ENCODE measurements around the gene CAMTA1.

Gene CAMTA1

GRCh38 chr1:7097938-7098592 lies 312.8 kb downstream of the CAMTA1 start (continued):
- no peak for TF ChIP-seq CSRNP3 (CRISPR knock-in tag; IDR thresholded peaks at IDR 0.05)
- no peak for TF ChIP-seq ZNF8 (CRISPR knock-in tag; IDR thresholded peaks at IDR 0.05)
- TF ChIP-seq ZFP3 (CRISPR knock-in tag; IDR thresholded peaks at IDR 0.05): no peak
- TF ChIP-seq ZFP30 (CRISPR knock-in tag; IDR thresholded peaks at IDR 0.05): no peak
- no peak for TF ChIP-seq TCF4 (CRISPR knock-in tag; IDR thresholded peaks at IDR 0.05; ENCODE audit: borderline replicate concordance)
- no peak for TF ChIP-seq ZNF565 (CRISPR knock-in tag; conservative IDR thresholded peaks at IDR 0.05; ENCODE audit: low read depth)
- no peak for TF ChIP-seq ISL1 (CRISPR knock-in tag; IDR thresholded peaks at IDR 0.05)

GRCh38 chr1:7098641-7099040 lies 313.4 kb downstream of the CAMTA1 start:
- no peak for ATAC-seq
- no peak for TF ChIP-seq CREB5 (CRISPR knock-in tag; IDR thresholded peaks at IDR 0.05; ENCODE audit: low read depth)
- TF ChIP-seq ISL1 (CRISPR knock-in tag; IDR thresholded peaks at IDR 0.05): no peak
- no peak for TF ChIP-seq ARNTL (CRISPR knock-in tag; IDR thresholded peaks at IDR 0.05; ENCODE audit: borderline replicate concordance, low read depth)
- no peak for TF ChIP-seq SNAI2 (CRISPR knock-in tag; IDR thresholded peaks at IDR 0.05)
- no peak for TF ChIP-seq PPARA (CRISPR knock-in tag; IDR thresholded peaks at IDR 0.05; ENCODE audit: borderline replicate concordance)
- TF ChIP-seq ZNF8 (CRISPR knock-in tag; IDR thresholded peaks at IDR 0.05): no peak
- no peak for TF ChIP-seq CSRNP3 (CRISPR knock-in tag; IDR thresholded peaks at IDR 0.05)
- TF ChIP-seq ZNF565 (CRISPR knock-in tag; conservative IDR thresholded peaks at IDR 0.05; ENCODE audit: low read depth): no peak
- no peak for TF ChIP-seq TOX (CRISPR knock-in tag; IDR thresholded peaks at IDR 0.05; ENCODE audit: borderline replicate concordance)
- TF ChIP-seq BACH2 (CRISPR knock-in tag; IDR thresholded peaks at IDR 0.05; ENCODE audit: borderline replicate concordance): no peak
- no peak for TF ChIP-seq ZNF70 (CRISPR knock-in tag; IDR thresholded peaks at IDR 0.05)
- no peak for TF ChIP-seq OSR1 (CRISPR knock-in tag; IDR thresholded peaks at IDR 0.05)
- TF ChIP-seq ZC3H10 (CRISPR knock-in tag; IDR thresholded peaks at IDR 0.05): no peak
- TF ChIP-seq TCF4 (CRISPR knock-in tag; IDR thresholded peaks at IDR 0.05; ENCODE audit: borderline replicate concordance): no peak
- TF ChIP-seq TSHZ2 (CRISPR knock-in tag; IDR thresholded peaks at IDR 0.05): no peak
- no peak for TF ChIP-seq POU6F1 (CRISPR knock-in tag; IDR thresholded peaks at IDR 0.05; ENCODE audit: borderline replicate concordance, low read depth)

- ATAC-seq: no peak
- TF ChIP-seq ZFP3 (CRISPR knock-in tag; IDR thresholded peaks at IDR 0.05): no peak
- no peak for TF ChIP-seq ZNF70 (CRISPR knock-in tag; IDR thresholded peaks at IDR 0.05)
- no peak for TF ChIP-seq ZC3H10 (CRISPR knock-in tag; IDR thresholded peaks at IDR 0.05)
- no peak for TF ChIP-seq TCF4 (CRISPR knock-in tag; IDR thresholded peaks at IDR 0.05; ENCODE audit: borderline replicate concordance)
- TF ChIP-seq TSHZ2 (CRISPR knock-in tag; IDR thresholded peaks at IDR 0.05): no peak
- no peak for TF ChIP-seq SNAI2 (CRISPR knock-in tag; IDR thresholded peaks at IDR 0.05)
- no peak for TF ChIP-seq BACH2 (CRISPR knock-in tag; IDR thresholded peaks at IDR 0.05; ENCODE audit: borderline replicate concordance)
- no peak for TF ChIP-seq PATZ1 (CRISPR knock-in tag; IDR thresholded peaks at IDR 0.05; ENCODE audit: borderline replicate concordance)
- TF ChIP-seq GLIS3 (CRISPR knock-in tag; IDR thresholded peaks at IDR 0.05): no peak
- no peak for TF ChIP-seq CREB5 (CRISPR knock-in tag; IDR thresholded peaks at IDR 0.05; ENCODE audit: low read depth)
- no peak for TF ChIP-seq ZNF565 (CRISPR knock-in tag; conservative IDR thresholded peaks at IDR 0.05; ENCODE audit: low read depth)
- no peak for TF ChIP-seq ESRRG (CRISPR knock-in tag; IDR thresholded peaks at IDR 0.05)
- TF ChIP-seq OSR1 (CRISPR knock-in tag; IDR thresholded peaks at IDR 0.05): no peak
Observed at GRCh38 chr1:7100479-7100878, 315.2 kb downstream of the CAMTA1 start.
